NCI-H2171 treated with DMSO at 0.1 percent for 48 hours (cell line): ENCODE data around the gene BBS9.

ENCODE experiments used
- DNase-seq: peaks from one replicate; lab custom pipeline; 2025; lab: John Stamatoyannopoulos, UW

Gene BBS9

DNA sequence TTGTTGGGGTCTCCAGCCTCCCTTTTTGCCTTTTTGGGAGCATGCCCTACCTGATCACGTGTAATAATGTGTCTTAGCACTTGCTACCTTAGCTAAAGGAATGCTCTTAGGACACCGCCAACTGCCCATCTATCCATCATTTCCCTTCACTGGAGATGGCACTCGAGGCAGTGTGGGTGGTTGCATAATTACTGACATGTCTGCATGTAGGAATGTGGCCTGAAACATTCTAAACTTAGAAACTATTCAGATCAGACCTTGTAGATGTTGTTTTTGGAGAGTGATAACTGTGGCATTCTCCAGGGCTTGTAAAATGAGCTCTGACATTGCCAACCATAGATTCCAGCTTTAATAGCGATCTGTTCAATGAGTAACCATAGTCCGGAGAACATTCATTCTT is 365.8 kb downstream of the BBS9 start:
- no peak for DNase-seq

DNA sequence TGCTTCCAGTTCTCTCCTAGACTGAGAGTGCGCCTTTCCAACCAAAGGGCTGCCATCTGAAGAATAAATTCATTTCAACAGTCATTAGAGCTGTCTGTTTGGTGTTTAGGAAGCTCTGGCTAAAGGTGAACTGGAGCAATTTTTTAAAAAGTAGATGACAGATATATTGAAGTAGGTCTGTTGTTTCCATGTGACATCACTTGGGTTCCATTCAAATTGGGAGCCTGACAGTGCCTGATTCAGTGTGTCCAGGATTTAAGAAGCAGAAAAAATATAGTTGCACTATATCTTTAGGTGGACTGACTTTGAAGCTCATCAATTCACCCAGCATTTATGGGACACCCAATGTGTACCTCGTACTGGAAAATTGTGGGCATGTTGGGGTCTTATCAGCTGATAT is 367.7 kb downstream of the BBS9 start:
- DNase-seq, result no peak

DNA sequence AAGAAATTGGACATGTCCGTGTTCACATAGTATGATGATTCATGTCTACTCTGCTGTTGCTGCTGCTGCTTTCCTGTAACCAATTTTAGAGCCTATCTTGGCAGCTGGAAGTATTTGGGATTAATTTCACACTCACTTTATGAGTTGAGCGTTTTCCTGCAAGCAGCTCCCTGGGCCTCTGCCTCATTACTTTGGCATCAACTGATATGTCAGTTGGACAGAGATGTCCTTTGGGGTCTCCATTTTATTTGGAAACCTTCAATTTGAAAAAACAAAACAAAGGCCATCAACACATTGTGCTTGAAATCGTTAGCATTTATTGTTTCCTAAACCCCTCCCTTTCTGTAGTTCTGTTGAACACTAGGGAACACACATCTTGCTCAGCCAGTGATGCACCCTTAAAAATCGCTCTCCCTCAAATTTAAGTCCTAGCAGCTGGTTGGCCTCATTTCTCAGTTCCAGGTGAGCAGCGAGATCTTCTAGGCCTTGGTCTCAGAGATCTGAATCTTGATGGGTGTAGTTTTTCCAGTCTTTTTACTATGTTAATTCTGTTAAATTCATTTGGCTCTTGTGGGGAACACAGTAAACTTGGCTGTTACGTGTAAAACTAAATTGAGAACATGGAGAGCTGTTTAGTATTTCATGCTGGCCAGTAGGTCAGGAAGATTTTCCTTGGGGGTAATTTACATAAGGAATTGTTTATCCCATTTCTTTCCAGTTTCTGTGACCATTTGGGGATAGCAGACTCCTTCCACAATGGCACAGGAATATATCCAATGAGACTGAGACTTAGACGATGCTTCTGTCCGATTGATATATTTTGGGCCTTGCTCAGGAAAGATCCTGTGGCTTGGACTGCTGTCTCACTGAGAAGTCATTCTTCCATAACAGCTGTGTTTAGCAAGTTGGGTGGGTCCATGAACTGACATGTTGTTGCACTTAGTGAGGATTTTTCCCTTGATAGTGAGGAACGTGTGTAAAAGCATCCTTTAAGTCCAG is 371.6 kb downstream of the BBS9 start:
- no peak for DNase-seq

DNA sequence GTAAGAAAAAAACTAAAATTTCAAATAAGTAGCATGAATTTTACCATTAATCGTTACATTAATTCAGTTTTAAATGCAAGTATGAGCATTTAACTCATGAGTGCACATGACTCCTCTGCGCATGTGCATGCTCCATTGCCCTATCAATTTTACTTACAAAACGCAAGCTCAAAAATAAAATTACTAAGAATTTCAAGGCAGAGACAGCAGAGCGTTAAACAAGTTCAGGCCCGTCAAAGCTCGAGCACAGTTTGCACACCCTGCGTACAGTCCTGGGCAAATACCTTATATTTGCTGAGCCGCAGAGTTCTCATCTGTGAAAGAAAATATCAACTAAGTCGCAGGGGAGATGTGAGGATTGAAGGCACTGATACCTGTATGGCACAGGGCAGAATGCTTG is 373.6 kb downstream of the BBS9 start:
- peak; percentile 14 for DNase-seq

DNA sequence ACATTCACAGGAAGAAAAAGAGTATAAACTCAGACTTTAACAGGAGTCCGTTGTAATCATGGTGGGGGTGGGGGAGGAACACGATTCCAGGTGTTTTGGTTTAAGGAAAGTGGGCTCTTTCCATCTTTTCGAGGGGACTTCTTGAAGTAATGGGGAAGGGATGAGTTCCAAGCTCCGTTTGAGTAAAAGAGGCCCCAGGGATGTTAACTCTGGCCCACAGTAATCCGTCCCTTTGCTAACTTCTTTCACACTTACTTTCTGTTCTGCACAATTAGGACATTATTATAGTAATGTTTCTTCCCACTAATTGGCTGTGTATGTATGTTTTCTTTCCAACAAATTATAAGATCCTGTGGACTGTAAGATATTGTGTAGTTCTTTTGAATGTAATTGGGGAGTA is 374.4 kb downstream of the BBS9 start:
- DNase-seq, result no peak

DNA sequence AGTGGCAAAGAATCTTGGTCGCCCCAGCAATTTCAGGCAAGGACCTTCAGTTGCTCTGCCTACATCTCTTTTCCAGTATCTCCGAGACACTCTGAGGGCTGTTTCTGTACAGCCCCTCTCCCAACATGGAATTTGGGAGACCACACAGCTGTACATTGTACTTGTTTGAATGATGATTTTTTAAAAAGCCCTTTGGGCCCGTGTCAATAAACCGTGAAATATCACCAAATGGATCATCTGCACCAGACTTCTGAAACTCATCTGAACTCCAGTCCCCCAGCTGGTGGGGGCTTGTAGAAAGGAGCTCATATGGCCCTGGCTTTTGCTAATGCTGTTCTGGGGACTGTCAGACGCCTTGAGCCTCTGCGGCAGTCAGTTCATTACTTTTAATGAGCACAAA is 374.9 kb downstream of the BBS9 start:
- DNase-seq, result no peak

DNA sequence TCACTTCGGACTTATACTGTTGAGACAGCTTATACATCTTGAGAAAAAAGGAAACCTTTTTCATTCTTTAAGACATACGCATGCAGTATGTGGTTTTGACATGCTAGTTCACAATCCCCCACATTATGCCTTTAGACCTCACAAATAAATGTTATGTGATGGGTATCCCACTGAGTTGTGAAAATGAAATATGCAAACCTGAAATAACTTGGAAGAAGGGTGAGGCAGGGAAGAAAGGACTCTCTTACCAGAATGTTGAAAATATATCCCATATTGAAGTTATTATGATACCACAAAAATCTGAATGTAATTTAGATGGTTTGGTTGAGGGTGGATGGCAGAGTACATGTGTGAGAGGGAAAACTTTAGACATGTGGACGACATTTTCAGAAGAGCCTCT is 379.8 kb downstream of the BBS9 start:
- DNase-seq, result no peak

DNA sequence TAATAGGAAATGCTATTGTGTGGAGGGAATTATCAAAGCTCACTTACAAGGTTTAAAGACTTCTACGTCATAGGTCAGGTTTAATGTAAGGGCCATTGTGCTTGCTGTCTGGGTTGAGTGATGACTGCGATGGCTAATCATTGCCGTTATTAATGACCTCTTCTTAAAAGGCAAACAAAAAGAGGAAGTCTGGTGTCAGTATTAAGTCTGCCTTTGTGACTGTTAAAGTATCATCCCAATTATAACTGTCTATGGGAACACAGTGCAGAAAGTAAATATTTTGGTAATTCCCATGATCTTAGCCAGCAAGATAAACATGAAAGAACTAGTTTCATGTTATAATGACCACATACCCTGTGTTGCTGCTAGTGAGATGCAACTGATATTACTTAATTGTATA is 382.4 kb downstream of the BBS9 start:
- no peak for DNase-seq

DNA sequence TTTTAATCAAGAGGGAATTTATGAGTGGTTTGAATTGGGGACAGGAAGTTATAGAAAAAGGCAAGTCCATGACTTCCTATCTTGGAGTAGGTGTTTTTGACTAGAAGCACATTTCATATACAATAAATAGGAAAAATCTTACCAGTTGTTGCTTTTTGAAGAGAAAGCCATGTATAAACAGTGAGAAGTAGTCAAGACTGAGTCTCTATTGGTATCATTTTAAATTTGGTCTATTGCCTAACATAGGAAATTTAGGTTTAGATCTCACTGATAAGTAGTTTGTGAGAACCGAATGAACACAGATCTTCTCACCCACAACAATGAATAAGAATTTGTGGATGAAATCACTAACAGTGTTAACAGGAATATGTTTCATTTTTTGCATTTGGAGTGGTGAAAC is 387.2 kb downstream of the BBS9 start:
- DNase-seq, result no peak

DNA sequence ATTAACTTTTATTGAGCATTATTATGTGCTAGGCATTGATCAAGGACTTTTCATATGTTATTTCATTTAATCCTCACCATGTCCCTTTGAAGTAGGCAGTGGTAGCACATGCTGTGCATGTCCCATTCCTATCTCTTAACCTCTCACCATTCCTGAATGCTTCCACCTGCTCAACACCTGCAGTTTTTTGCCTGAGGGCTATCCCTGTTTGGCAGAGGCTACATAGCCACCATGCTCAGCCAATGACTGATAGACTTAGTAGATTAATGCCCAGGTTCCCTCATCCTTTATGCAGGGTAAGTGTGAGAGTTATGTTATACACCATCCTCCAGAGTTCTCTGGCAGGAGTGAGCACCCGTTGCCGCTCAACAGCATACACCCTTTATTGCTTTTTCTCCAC is 387.8 kb downstream of the BBS9 start:
- DNase-seq, result no peak

DNA sequence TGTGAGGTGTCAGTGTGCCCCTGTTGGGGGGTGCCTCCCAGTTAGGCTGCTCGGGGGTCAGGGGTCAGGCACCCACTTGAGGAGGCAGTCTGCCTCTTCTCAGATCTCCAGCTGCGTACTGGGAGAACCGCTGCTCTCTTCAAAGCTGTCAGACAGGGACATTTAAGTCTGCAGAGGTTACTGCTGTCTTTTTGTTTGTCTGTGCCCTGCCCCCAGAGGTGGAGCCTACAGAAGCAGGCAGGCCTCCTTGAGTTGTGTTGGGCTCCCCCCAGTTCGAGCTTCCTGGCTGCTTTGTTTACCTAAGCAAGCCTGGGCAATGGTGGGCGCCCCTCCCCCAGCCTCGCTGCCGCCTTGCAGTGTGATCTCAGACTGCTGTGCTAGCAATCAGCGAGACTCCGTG is 397.6 kb downstream of the BBS9 start:
- DNase-seq, result peak; percentile 45

DNA sequence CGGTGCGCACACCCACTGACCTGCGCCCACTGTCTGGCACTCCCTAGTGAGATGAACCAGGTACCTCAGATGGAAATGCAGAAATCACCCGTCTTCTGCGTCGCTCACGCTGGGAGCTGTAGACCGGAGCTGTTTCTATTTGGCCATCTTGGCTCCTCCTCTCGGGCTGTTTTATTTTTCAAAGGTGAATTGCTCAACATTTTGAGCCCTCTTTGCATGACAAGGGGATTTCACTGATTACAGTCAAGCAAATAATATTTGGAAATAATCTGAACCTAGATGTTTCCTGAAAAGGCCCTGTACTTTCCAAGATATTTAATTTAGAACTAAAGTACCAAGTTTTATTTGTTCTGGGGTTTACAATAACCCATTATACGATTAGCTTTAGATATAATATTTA is 398.2 kb downstream of the BBS9 start:
- DNase-seq, result peak; percentile 19

DNA sequence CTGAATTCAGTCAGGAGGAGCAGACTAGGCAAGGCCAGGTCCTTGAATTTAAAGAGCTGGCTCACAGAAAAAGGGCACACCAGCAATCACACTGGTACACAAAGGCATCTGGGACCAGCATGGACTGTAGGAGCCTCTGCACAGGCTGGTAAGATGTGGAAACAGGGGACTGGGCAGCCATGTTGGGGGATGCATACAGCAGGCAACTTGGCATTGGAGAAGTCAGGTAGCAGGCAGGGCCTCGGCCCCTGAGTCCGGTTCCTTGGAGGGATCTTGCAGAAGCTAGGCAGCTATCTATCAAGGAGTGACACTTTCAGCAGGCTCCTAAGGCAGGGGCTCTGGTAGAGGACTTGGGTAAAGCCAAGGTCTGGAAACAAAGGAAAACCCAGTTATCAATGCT is 399.7 kb downstream of the BBS9 start:
- DNase-seq, result no peak

DNA sequence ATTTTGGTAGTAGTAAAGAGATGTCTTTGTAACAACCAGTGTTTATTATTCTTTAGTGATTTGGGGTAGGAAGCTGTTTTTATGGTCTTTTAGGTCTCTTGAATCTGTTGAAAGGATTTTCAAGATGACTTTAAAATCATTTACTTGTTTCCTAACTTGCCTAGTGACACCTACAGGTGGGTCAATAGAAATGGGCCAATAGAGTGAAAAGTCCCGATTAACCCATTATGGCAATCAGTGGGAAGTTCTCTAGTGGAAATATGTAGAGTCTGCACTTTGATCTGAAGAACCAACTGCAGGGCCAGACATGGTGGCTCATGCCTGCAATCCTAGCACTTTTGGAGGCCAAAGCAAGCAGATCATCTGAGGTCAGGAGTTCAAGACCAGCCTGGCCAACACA is 401.3 kb downstream of the BBS9 start:
- no peak for DNase-seq

DNA sequence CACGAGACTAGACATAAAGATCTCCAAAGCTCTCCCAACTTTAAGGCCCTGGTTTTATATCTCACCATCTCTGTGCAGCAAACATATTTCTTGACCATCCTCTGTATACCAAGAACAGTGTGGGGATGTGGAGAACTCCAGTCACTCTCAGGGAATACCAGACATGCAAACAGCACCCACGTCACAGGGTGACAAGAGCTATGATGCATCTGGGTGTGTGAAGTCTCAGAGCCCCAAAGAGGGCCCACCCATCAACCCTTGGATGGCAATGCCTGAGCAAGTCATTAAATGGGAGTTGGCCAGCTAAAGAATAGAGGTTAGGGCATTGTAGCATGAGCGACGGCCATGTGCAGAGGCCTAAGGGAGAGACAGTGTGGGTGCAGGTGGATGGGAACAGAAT is 402.5 kb downstream of the BBS9 start:
- DNase-seq, result no peak

DNA sequence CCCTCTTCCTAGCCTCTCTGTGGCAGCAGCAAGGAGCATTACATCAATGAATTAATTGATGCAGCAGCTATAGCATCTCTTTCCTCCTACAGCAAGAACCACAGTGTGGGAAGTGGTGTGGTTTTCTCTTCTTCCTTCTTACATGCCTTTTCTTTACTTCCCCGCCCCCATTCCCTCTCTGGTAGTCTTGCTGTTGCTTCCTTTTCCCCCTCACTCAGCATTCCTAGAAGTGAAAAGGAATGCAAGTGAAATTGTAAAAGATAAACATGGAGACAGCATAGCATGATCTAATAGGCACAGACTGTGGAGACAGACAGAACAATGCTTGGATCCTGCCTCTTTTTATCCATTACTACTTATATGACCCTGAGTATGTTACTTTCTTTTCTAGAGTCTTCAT is 405.5 kb downstream of the BBS9 start:
- DNase-seq, result no peak

DNA sequence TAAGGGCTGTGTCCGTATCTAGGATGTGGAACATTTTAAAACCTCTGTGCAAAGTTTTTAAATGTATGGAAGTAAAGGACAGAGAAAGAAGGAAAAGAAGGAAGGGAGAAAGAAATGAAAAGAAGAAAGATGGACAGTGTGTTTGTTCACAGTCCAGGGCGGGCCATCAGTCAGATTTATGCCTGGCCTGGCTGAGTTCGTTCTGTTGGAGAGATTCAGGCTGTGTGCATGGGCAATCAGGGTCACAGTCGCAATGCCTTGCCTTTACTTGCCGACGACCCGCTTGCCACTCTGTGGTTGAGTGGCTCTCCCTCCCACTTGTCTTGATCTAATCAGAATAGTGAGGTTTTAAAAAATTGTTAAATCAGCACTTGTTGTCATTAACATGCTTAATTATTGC is 406.6 kb downstream of the BBS9 start:
- DNase-seq, result no peak

DNA sequence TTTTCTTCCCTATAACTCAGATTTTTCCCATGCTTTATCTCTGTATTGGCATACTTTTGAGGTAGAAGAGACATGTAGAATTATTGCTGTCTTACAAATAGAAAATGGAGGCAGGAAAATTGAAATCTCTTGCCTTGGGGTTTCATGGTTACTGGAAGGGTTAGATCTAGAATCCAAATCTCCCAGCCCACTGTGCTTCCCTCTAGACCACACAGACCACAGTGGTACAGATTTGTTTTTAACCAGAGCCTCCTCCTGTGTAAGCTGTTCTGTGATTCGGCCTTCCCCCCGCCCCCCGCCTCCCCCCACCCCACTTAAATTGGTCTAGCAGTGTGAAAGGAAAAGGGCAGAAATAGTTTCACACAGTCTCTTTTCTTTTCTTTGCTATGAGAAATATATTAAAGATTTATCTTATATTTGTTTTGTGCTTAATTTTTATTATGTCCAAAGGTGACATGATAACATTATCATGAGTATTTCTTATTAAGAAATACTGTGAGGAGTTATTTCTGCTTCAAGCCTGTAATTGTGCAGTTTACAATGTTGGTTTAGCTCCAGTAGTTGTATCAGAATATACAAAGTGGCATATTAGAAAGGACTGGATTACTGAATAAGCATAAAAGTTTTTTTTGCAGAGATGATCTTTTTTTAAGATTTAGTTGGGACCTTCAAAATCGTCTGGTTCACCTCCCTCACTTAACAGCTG is 407.2 kb downstream of the BBS9 start:
- no peak for DNase-seq

DNA sequence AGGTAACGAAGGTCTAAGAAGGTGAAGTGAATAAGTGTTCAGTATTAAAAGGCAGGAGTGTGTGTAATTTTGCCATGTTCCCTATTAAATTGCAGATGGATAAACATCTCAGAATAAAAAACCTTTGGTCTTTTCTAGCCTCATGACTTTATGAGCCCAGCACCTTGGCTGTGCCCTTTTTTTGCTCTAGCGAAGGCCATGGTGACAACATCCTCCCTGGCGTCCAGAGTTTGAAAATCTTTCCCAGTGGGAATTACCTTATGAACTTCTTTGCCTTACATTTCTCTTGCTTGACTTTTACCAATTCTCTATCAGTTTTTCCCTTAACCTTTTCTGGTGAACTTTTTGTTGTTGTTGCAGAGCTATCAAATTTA is 407.7 kb downstream of the BBS9 start:
- DNase-seq, result no peak

DNA sequence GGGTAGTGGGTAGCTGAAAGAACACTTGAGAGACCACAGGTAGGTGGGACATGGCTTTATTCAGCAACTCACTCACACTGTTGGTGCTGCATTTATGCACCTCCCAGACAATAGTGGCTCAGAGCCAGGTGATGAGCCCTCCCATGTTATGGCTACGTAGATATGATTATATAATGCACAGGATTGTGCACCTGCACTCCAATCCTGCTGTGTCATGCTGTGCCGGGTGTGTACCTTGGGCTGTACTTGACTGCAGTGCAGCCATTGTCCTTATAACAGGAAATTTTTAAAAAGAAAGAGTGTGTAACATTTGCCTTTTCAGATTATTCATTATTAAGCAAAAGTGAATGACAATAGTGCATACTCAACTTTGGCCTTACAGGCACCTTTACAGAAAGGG is 409.8 kb downstream of the BBS9 start:
- DNase-seq, result peak; percentile 6

DNA sequence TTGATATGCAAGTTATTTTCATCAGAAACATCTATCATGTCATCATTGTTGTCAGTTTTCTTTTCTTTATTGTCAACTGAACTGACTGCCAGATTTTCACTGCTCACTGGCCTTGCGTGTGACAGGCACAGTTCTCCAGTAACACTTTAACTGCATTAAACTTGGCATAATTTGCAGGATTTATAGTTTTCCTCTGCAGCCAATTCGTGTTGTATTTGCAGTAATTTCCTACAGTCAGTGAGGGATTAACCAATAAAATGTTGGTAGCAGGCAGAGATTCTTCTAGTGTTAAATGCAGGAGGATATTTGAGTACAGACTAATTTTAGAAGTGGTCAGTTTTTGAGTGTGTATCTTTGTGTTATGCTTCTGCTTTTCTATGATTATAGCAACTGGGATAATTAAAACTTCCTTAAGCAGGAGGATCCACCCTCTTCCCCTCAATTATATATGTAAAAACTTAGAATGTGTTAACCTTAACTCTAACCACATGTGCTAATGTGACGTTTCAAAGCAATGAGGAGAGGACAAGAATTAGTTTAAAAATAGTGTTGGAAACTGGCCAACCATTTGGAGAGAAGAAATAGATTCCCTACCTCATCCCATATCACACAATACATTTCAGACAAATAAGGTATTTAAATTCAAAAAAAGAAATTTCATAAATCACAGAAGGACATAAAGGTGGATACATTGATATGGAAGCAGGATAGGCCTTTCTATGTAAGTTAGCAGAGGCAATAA is 410.5 kb downstream of the BBS9 start:
- no peak for DNase-seq

DNA sequence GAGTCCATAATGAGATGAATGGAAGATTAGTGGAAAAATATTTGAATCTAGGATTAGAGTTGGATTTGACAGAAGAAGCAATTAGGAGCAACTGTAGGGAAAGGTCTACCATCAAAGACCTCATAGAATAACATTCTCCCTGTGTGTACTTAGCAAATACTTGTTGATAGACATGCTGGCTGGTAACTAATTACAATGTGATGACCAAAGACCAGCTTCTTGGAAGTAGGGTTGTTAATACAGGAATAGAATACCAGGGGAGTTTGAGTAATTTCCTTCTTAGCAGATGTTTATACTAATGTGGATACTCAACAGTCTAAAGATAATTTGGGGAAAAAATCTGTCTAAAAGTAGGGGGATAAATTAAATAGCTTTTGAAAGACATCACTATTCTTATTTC is 418.5 kb downstream of the BBS9 start:
- no peak for DNase-seq

DNA sequence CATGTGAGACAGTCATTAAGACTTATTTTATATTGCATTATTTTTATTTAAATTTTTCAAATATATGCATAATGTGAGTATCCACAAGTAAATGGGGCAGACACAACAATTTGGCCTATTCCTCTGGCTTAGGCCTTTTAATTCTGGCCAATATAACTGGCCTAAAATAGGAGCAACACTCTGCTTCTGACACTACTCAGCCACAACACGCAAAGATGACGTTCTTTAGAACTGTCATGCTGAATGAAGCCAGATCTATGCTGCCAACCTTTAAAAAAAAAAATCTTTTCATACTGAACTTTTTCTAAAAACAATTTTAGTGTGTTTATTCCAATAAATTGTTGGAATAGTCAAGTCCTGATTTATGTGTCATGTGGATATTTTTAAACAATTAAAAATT is 421.0 kb downstream of the BBS9 start:
- no peak for DNase-seq
